Uterus (tissue), 2 donors: ENCODE results near the gene ACOXL.

ENCODE experiments used
- POLR2A ChIP-seq, 2 donors: fragments of 450-650 bp; IDR thresholded peaks; one replicate each; pipeline ENCODE4 v1.6.1; 2016; ENCODE audit warnings: antibody characterized with exemption in 2 of 2, mild to moderate bottlenecking in 1 of 2, moderate library complexity in 1 of 2
- TF ChIP-seq, protein P1 (sequence below), 4 experiments: fragments of 200-600 bp in 2 of 4; fragments of 450-650 bp in 2 of 4; sonication (generic) in 2 of 4; IDR thresholded peaks; one replicate each; pipeline ENCODE4 v1.5.1; 2016 to 2019; ENCODE audit warnings: antibody characterized with exemption in 4 of 4, mild to moderate bottlenecking in 2 of 4, moderate library complexity in 1 of 4

GRCh38 chr2:110741491-110741980 lies 9.2 kb downstream of the ACOXL start:
- TF ChIP-seq, protein P1, sequence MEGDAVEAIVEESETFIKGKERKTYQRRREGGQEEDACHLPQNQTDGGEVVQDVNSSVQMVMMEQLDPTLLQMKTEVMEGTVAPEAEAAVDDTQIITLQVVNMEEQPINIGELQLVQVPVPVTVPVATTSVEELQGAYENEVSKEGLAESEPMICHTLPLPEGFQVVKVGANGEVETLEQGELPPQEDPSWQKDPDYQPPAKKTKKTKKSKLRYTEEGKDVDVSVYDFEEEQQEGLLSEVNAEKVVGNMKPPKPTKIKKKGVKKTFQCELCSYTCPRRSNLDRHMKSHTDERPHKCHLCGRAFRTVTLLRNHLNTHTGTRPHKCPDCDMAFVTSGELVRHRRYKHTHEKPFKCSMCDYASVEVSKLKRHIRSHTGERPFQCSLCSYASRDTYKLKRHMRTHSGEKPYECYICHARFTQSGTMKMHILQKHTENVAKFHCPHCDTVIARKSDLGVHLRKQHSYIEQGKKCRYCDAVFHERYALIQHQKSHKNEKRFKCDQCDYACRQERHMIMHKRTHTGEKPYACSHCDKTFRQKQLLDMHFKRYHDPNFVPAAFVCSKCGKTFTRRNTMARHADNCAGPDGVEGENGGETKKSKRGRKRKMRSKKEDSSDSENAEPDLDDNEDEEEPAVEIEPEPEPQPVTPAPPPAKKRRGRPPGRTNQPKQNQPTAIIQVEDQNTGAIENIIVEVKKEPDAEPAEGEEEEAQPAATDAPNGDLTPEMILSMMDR (IDR thresholded peaks at IDR 0.05) = no peak
- TF ChIP-seq POLR2A (IDR thresholded peaks at IDR 0.05) = no peak
